ENCODE measurements around the gene CARHSP1. TPM values are rescaled to one million over a fixed set of nuclear protein-coding genes. Genes with fewer than 3 reads are reported as not detected.

The CARHSP1 gene
- total RNA-seq, 1 donor from 2014 or later = 113 TPM

GRCh38 chr16:8869212-8869987 lies 594 bp upstream of the CARHSP1 start:
- no peaks in the 10 kb centered on the region for H3K27me3 ChIP-seq (ENCODE audit: control insufficient read depth, insufficient read depth, low read length)
- TF ChIP-seq CTCF (IDR thresholded peaks at IDR 0.05; ENCODE audit: insufficient read depth, low read length, poor library complexity, severe bottlenecking) = no peak
- H3K4me3 ChIP-seq (ENCODE audit: low read depth, low read length) = peak overlapping the region; percentile 41
- DNase-seq (ENCODE audit: low read depth) = no peak
- H3K36me3 ChIP-seq (ENCODE audit: control insufficient read depth, insufficient read depth, low read length) = no peaks in the 10 kb centered on the region

GRCh38 chr16:8867932-8868415 lies 832 bp downstream of the CARHSP1 start:
- TF ChIP-seq CTCF (IDR thresholded peaks at IDR 0.05; ENCODE audit: insufficient read depth, low read length, poor library complexity, severe bottlenecking) = no peak
- no peak for DNase-seq (ENCODE audit: low read depth)
- Histone ChIP-seq H3K4me3 (ENCODE audit: low read depth, low read length) (peak overlapping the region; percentile 59), H3K27me3 (ENCODE audit: control insufficient read depth, insufficient read depth, low read length) (no peaks in the 10 kb centered on the region), H3K36me3 (ENCODE audit: control insufficient read depth, insufficient read depth, low read length) (no peaks in the 10 kb centered on the region)

GRCh38 chr16:8867216-8867931 lies 1.4 kb downstream of the CARHSP1 start:
- peak overlapping the region; percentile 59 for H3K4me3 ChIP-seq (ENCODE audit: low read depth, low read length)
- no peaks in the 10 kb centered on the region for H3K36me3 ChIP-seq (ENCODE audit: control insufficient read depth, insufficient read depth, low read length)
- TF ChIP-seq CTCF (IDR thresholded peaks at IDR 0.05; ENCODE audit: insufficient read depth, low read length, poor library complexity, severe bottlenecking) = no peak
- no peaks in the 10 kb centered on the region for H3K27me3 ChIP-seq (ENCODE audit: control insufficient read depth, insufficient read depth, low read length)
- no peak for DNase-seq (ENCODE audit: low read depth)

GRCh38 chr16:8866884-8867215 lies 2.0 kb downstream of the CARHSP1 start:
- Histone ChIP-seq H3K4me3 (ENCODE audit: low read depth, low read length) (peak overlapping the region; percentile 59), H3K27me3 (ENCODE audit: control insufficient read depth, insufficient read depth, low read length) (no peaks in the 10 kb centered on the region), H3K36me3 (ENCODE audit: control insufficient read depth, insufficient read depth, low read length) (no peaks in the 10 kb centered on the region)
- no peak for TF ChIP-seq CTCF (IDR thresholded peaks at IDR 0.05; ENCODE audit: insufficient read depth, low read length, poor library complexity, severe bottlenecking)
- no peak for DNase-seq (ENCODE audit: low read depth)

GRCh38 chr16:8866118-8866883 lies 2.5 kb downstream of the CARHSP1 start:
- H3K36me3 ChIP-seq (ENCODE audit: control insufficient read depth, insufficient read depth, low read length) = no peaks in the 10 kb centered on the region
- no peaks in the 10 kb centered on the region for H3K27me3 ChIP-seq (ENCODE audit: control insufficient read depth, insufficient read depth, low read length)
- no peak for DNase-seq (ENCODE audit: low read depth)
- H3K4me3 ChIP-seq (ENCODE audit: low read depth, low read length) = peak overlapping the region; percentile 59
- TF ChIP-seq CTCF (IDR thresholded peaks at IDR 0.05; ENCODE audit: insufficient read depth, low read length, poor library complexity, severe bottlenecking) = no peak
